ENCODE results near the gene STUM. TPM values are rescaled to one million over a fixed set of nuclear protein-coding genes. Genes with fewer than 3 reads are reported as not detected.
"Not testable (repeated sequence)": the region's sequence is repeated elsewhere in the genome, so short reads cannot be mapped to it uniquely, and the experiment has no call there.

The STUM gene
- total and polyA plus RNA-seq, 4 donors = 0.13 to 3.0 (median 1.7) TPM

DNA sequence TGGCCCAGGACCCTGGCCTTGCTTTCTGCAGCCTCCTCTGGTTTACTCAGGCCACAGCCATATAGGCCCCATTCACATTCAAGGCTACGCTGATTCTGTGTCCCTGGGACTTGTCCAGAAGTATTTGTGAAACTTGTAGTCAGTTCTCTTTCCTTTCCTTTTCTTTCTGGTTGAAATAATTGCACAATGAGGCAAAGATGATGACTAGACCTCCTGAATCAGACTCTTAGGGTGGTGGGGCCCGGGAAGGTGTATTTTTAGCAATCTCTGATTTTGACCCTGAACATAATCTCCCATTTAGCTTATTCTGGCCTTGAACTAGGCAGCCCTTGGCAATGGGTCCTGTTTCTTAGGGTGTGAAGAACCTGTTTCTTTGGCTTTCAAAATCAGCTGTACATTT is 39.9 kb downstream of the STUM start:
- H3K27ac ChIP-seq (ENCODE audit: low read depth in 1 of 2, low read length in 2 of 2) = no peak overlapping the region
- 37 to 46% methylated on average over 2 of the region's 2 CpGs for WGBS, 2 donors
- intact Hi-C loops (cut with DNase I) = no loop called here
- no peak for ATAC-seq (ENCODE audit: low FRiP score)
- no peak overlapping the region for H3K4me3 ChIP-seq (ENCODE audit: low read length in 2 of 2)
- no peaks in the 10 kb centered on the region for H3K36me3 ChIP-seq (ENCODE audit: control insufficient read depth in 1 of 2, insufficient read depth in 2 of 2, low read length in 1 of 2)
- no peaks in the 10 kb centered on the region for H3K27me3 ChIP-seq (ENCODE audit: control insufficient read depth in 1 of 2, insufficient read depth in 2 of 2, low read length in 1 of 2)
- H3K9me3 ChIP-seq (ENCODE audit: control insufficient read depth, low read length) = no peaks in the 10 kb centered on the region
- DNase-seq = no peak
- no peaks in the 10 kb centered on the region for H3K4me1 ChIP-seq (ENCODE audit: control insufficient read depth in 1 of 2, insufficient read depth in 2 of 2, low read length in 2 of 2)

DNA sequence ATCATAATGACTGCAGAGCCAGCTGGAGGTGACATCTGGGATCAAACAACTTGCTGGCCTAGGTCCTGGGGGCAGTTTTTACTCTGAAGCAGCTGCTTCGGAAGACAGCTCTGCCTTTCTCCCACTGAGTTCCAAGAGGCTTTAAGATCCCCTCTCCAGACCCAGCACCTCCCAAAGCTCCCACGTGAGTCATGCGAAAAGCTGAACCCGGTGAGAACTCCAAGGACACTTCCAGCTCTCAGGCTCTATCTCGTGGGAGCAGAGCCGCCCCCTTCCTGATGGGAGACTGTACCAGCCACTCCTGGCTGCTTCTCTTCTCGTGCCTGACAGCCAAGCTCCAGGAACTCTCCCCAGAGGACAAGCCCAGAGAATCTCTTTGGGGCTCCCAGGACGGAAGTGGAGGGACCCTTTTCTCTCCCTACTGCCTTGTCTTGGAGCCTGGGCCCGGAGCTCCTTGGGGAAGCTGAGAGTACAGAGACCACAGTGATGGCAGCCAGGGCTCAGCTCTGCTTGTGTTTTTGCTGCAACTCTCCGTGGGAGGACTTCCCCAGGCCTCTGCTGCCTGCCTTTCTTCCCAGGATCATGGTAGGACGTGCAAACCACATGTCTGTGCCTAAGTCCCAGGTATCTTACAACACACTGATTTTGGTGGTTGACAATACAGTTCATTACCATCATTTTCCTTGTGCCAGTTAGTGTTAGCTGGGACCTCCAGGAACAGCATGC is 40.6 kb downstream of the STUM start:
- Histone ChIP-seq H3K4me3 (ENCODE audit: low read length in 2 of 2) (no peak overlapping the region), H3K27me3 (ENCODE audit: control insufficient read depth in 1 of 2, insufficient read depth in 2 of 2, low read length in 1 of 2) (no peaks in the 10 kb centered on the region), H3K4me1 (ENCODE audit: control insufficient read depth in 1 of 2, insufficient read depth in 2 of 2, low read length in 2 of 2) (no peaks in the 10 kb centered on the region), H3K27ac (ENCODE audit: low read depth in 1 of 2, low read length in 2 of 2) (no peak overlapping the region), H3K36me3 (ENCODE audit: control insufficient read depth in 1 of 2, insufficient read depth in 2 of 2, low read length in 1 of 2) (no peaks in the 10 kb centered on the region), H3K9me3 (ENCODE audit: control insufficient read depth, low read length) (no peaks in the 10 kb centered on the region)
- ATAC-seq (ENCODE audit: low FRiP score) = no peak
- intact Hi-C loops (cut with DNase I) = no loop called here
- peak in 1 of 2 donors; percentile 41 for DNase-seq
- WGBS, 2 donors = 36 to 45% methylated on average over 11 of the region's 11 CpGs

DNA sequence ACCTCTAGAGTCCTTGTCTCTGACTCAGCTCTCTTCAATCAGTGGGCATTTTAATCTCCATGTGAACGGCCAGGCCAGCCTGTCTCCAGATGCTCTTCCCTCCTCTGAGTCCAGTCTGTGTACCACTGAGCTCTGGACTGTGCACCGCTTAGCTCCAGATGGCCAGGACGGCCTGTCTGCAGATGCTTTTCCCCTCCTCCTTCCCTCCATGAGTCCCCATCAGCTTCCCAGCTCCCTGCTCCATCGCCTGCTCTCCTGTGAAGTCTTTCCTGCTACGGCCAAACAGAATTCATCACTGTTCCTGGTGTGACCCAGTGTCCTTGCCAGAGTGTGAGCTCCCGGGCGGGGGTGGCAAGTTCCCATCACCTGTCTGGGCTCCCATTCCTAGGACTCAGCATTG is 42.0 kb downstream of the STUM start:
- WGBS, 2 donors = 95 to 98% methylated on average over 7 of the region's 7 CpGs
- no peaks in the 10 kb centered on the region for H3K4me1 ChIP-seq (ENCODE audit: control insufficient read depth in 1 of 2, insufficient read depth in 2 of 2, low read length in 2 of 2)
- DNase-seq = peak; percentile 17 to 48
- no peak overlapping the region for H3K27ac ChIP-seq (ENCODE audit: low read depth in 1 of 2, low read length in 2 of 2)
- no peaks in the 10 kb centered on the region for H3K36me3 ChIP-seq (ENCODE audit: control insufficient read depth in 1 of 2, insufficient read depth in 2 of 2, low read length in 1 of 2)
- ATAC-seq (ENCODE audit: low FRiP score) = no peak
- no peaks in the 10 kb centered on the region for H3K9me3 ChIP-seq (ENCODE audit: control insufficient read depth, low read length)
- H3K27me3 ChIP-seq (ENCODE audit: control insufficient read depth in 1 of 2, insufficient read depth in 2 of 2, low read length in 1 of 2) = no peaks in the 10 kb centered on the region
- intact Hi-C loops (cut with DNase I) = no loop called here
- no peak overlapping the region for H3K4me3 ChIP-seq (ENCODE audit: low read length in 2 of 2)

DNA sequence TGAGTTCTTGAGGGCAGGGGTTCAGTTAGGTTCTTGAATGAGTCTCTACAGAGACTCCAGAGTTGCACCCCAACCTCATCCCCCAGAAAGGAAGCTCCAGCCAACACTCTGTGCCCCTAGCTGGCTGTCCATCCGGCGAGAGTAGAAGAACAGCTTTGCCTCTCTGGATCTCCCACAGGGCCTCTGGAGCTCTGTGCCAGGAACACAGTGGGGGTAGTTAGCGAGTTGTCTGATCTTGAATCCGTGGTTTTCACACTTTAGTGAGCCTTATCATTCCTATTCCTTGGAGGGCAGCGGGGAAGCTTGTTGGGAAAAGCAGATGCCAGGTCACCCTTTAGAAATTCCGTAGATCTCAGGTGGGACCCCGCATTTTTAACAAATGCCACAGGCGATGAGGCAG is 45.0 kb downstream of the STUM start:
- 93 to 94% methylated on average over 8 of the region's 8 CpGs for WGBS, 2 donors
- H3K27me3 ChIP-seq (ENCODE audit: control insufficient read depth in 1 of 2, insufficient read depth in 2 of 2, low read length in 1 of 2) = no peaks in the 10 kb centered on the region
- H3K27ac ChIP-seq (ENCODE audit: low read depth in 1 of 2, low read length in 2 of 2) = no peak overlapping the region
- H3K9me3 ChIP-seq (ENCODE audit: control insufficient read depth, low read length) = no peaks in the 10 kb centered on the region
- ATAC-seq (ENCODE audit: low FRiP score) = no peak
- intact Hi-C loops (cut with DNase I) = no loop called here
- no peak overlapping the region for H3K4me3 ChIP-seq (ENCODE audit: low read length in 2 of 2)
- no peak for DNase-seq
- no peaks in the 10 kb centered on the region for H3K36me3 ChIP-seq (ENCODE audit: control insufficient read depth in 1 of 2, insufficient read depth in 2 of 2, low read length in 1 of 2)
- no peaks in the 10 kb centered on the region for H3K4me1 ChIP-seq (ENCODE audit: control insufficient read depth in 1 of 2, insufficient read depth in 2 of 2, low read length in 2 of 2)

DNA sequence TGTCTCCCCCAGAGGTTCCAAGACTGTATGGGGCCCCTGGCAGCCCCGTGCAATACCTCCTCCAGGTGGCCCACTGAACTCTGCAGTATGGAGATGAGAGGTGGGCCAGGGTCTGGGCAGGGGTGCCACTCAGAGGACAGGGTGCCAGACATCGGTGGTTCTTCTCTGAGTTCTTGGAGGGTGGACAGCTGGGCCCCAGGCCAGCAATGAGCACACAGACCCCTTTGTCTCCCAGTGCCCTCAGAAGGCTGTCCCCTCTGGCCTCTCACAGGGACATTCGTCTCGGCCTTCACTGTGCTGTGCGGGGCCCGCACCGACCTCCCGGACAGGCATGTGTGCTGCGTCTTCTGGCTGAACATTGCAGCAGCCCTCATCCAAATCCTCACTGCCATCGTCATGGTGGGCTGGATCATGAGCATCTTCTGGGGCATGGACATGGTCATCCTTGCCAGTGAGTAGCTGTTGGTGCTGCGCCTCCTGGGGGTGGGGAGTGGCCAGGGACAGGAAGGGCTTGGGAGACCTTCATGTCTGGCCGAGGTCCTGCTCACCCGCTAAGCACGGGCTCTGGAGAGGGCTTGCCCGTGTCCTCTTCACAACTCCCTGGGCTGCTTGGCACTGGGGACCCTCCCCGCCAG is 48.1 kb downstream of the STUM start:
- H3K27ac ChIP-seq (ENCODE audit: low read depth in 1 of 2, low read length in 2 of 2) = no peak overlapping the region
- DNase-seq (peak; percentile 24 to 75), ATAC-seq (ENCODE audit: low FRiP score) (no peak)
- WGBS, 2 donors = 93% methylated on average over 16 of the region's 16 CpGs
- H3K9me3 ChIP-seq (ENCODE audit: control insufficient read depth, low read length) = no peaks in the 10 kb centered on the region
- no peaks in the 10 kb centered on the region for H3K4me1 ChIP-seq (ENCODE audit: control insufficient read depth in 1 of 2, insufficient read depth in 2 of 2, low read length in 2 of 2)
- no peaks in the 10 kb centered on the region for H3K36me3 ChIP-seq (ENCODE audit: control insufficient read depth in 1 of 2, insufficient read depth in 2 of 2, low read length in 1 of 2)
- intact Hi-C loops (cut with DNase I) = no loop called here
- H3K27me3 ChIP-seq (ENCODE audit: control insufficient read depth in 1 of 2, insufficient read depth in 2 of 2, low read length in 1 of 2) = no peaks in the 10 kb centered on the region
- no peak overlapping the region for H3K4me3 ChIP-seq (ENCODE audit: low read length in 2 of 2)

DNA sequence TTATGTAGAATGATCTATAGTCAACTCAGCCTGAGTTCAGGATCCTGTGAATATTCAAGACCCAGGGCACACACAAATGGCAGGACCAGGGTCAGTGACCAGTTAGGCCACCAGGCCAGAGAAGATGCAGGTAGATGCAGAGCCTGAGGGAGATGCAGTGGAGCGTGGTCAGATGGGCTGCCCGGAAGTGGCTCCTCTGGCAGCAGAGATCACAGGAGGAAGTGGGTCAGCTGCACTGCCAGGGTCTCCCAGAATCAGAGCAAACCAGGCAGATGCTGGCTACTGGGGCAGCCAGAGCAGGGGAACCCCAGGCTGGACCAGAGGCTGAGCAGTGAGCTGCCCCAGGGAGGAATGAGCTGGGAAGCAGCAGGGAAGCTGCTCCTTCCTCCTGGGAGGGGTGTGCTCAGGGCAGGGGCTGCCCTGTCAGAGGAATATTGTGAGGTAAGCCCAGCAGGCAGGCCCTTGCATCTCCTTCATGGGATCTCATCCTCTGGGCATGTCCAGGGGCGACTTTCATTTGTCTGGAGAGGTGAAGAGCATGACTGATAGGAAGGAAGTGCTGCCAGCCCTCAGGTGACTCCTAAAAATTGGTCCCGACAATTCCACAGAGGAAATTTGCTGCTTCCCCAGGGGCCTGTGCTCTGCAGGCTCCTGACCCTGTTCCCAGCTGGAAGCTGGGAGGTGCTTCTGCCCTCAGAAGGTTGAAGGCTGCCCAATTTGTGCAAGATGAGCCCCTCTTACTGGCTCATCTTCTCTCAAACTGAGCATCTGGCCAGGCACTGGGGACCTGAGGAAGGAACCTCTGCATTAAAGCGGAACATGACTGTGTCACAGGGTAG is 49.3 kb downstream of the STUM start:
- intact Hi-C loops (cut with DNase I) = no loop called here
- Histone ChIP-seq H3K4me3 (ENCODE audit: low read length in 2 of 2) (no peak overlapping the region), H3K36me3 (ENCODE audit: control insufficient read depth in 1 of 2, insufficient read depth in 2 of 2, low read length in 1 of 2) (no peaks in the 10 kb centered on the region), H3K4me1 (ENCODE audit: control insufficient read depth in 1 of 2, insufficient read depth in 2 of 2, low read length in 2 of 2) (no peaks in the 10 kb centered on the region), H3K27me3 (ENCODE audit: control insufficient read depth in 1 of 2, insufficient read depth in 2 of 2, low read length in 1 of 2) (no peaks in the 10 kb centered on the region), H3K27ac (ENCODE audit: low read depth in 1 of 2, low read length in 2 of 2) (no peak overlapping the region), H3K9me3 (ENCODE audit: control insufficient read depth, low read length) (no peaks in the 10 kb centered on the region)
- ATAC-seq (ENCODE audit: low FRiP score) = no peak
- WGBS, 2 donors = 91 to 95% methylated on average over 5 of the region's 5 CpGs
- peak; percentile 11 to 71 for DNase-seq

DNA sequence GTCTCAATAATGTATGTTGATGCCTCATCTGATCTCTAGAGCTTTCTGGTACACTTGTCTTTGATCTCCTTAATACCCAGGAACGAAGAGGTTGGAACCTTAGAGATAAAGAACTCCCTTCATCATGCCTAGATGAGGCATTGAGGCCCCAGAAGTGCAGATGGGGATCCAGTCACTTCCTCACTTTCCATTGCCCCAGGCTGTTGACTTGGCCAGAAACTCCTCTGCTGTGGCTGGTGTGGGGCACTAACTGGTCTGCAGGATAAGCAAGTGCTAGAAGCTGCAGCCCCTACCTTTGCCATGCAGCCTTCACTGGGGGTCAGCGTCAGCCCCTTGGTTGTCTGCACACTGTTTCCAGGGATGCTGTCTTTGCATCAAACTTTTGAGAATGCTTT is 49.9 kb downstream of the STUM start:
- no peak for ATAC-seq (ENCODE audit: low FRiP score)
- WGBS, 2 donors = 96% methylated on average over 2 of the region's 2 CpGs
- intact Hi-C loops (cut with DNase I) = no loop called here
- no peak overlapping the region for H3K4me3 ChIP-seq (ENCODE audit: low read length in 2 of 2)
- no peaks in the 10 kb centered on the region for H3K36me3 ChIP-seq (ENCODE audit: control insufficient read depth in 1 of 2, insufficient read depth in 2 of 2, low read length in 1 of 2)
- no peaks in the 10 kb centered on the region for H3K4me1 ChIP-seq (ENCODE audit: control insufficient read depth in 1 of 2, insufficient read depth in 2 of 2, low read length in 2 of 2)
- no peaks in the 10 kb centered on the region for H3K9me3 ChIP-seq (ENCODE audit: control insufficient read depth, low read length)
- no peak overlapping the region for H3K27ac ChIP-seq (ENCODE audit: low read depth in 1 of 2, low read length in 2 of 2)
- DNase-seq = peak; percentile 20 to 50
- H3K27me3 ChIP-seq (ENCODE audit: control insufficient read depth in 1 of 2, insufficient read depth in 2 of 2, low read length in 1 of 2) = no peaks in the 10 kb centered on the region

DNA sequence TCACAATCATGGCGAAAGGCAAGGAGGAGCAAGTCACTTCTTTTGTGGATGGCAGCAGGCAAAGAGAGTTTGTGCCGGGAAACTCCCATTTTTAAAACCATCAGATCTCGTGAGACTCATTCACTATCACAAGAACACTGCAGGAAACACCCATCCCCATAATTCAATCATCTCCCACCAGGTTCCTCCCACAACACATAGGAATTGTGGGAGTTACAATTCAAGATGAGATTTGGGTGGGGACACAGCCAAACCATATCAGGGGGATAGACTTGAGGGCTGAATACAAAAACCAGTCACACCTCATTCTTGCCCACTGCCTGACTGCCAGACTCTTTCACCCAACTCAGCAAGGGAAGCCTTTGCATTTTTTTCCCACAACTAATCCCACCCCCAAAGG is 50.4 kb downstream of the STUM start:
- ATAC-seq (ENCODE audit: low FRiP score); H3K4me1 ChIP-seq (ENCODE audit: control insufficient read depth in 1 of 2, insufficient read depth in 2 of 2, low read length in 2 of 2); intact Hi-C loops (cut with DNase I); H3K4me3 ChIP-seq (ENCODE audit: low read length in 2 of 2); H3K36me3 ChIP-seq (ENCODE audit: control insufficient read depth in 1 of 2, insufficient read depth in 2 of 2, low read length in 1 of 2); H3K27ac ChIP-seq (ENCODE audit: low read depth in 1 of 2, low read length in 2 of 2); H3K9me3 ChIP-seq (ENCODE audit: control insufficient read depth, low read length); H3K27me3 ChIP-seq (ENCODE audit: control insufficient read depth in 1 of 2, insufficient read depth in 2 of 2, low read length in 1 of 2): not testable (repeated sequence)
- DNase-seq = peak in 1 of 2 donors; percentile 4
- 88 to 94% methylated on average over 3 of the region's 3 CpGs for WGBS, 2 donors
